Measurements from ENCODE around the gene TRABD.

DNA sequence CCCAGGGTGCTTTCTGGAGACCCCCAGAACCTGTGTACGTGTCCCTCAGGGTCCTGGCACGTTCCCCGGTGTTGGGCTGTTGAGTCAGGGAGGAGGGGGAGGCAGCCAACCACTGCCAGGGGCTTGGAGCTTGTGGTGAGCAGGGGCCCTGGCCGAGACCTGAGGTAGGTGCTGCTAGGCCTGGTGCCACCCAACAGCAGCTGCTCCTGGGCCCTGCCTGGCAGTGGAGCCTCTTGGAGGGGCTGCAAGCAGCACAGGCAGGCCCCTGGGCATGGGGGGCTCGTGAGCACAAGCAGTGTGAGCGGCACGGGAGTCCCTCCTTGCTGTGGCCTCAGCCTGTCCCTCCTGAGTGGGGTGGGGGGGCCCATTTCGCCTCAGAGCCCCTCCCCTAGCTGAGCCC is 7.9 kb downstream of the TRABD start:
- TF ChIP-seq POLR2A (IDR thresholded peaks at IDR 0.05) = no peak
- TF ChIP-seq, protein P1, sequence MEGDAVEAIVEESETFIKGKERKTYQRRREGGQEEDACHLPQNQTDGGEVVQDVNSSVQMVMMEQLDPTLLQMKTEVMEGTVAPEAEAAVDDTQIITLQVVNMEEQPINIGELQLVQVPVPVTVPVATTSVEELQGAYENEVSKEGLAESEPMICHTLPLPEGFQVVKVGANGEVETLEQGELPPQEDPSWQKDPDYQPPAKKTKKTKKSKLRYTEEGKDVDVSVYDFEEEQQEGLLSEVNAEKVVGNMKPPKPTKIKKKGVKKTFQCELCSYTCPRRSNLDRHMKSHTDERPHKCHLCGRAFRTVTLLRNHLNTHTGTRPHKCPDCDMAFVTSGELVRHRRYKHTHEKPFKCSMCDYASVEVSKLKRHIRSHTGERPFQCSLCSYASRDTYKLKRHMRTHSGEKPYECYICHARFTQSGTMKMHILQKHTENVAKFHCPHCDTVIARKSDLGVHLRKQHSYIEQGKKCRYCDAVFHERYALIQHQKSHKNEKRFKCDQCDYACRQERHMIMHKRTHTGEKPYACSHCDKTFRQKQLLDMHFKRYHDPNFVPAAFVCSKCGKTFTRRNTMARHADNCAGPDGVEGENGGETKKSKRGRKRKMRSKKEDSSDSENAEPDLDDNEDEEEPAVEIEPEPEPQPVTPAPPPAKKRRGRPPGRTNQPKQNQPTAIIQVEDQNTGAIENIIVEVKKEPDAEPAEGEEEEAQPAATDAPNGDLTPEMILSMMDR (IDR thresholded peaks at IDR 0.05) = no peak

Measured in heart left ventricle (tissue), 13 donors.